DMS153 treated with DMSO at 0.1 percent for 48 hours (cell line): ENCODE data around the gene MFAP3L.
"Not testable (repeated sequence)": the region's sequence is repeated elsewhere in the genome, so short reads cannot be mapped to it uniquely, and the experiment has no call there.

Experiments used
- DNase-seq: peaks from one replicate; lab custom pipeline; 2025; ENCODE audit not compliant: unreplicated experiment; lab: John Stamatoyannopoulos, UW

Gene MFAP3L

DNA sequence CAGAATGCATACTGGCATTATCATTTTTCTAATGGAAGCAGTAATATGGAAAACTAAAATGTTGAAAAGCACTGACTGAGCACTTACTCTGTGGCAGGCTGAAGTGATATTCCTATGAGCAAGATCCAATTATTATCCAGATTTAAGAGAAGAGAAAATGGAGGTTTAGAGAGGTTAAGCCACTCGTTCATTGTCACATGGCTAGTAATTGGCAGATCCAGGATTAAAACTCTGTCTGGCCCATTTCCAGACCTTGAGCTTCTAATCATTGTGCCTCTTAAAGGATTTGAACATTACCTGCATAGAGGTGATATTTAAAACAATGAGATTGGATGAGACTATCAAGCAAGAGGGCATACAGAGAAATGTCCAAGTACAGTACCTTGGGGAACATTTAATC is 80.6 kb downstream of the MFAP3L start:
- no peak for DNase-seq

DNA sequence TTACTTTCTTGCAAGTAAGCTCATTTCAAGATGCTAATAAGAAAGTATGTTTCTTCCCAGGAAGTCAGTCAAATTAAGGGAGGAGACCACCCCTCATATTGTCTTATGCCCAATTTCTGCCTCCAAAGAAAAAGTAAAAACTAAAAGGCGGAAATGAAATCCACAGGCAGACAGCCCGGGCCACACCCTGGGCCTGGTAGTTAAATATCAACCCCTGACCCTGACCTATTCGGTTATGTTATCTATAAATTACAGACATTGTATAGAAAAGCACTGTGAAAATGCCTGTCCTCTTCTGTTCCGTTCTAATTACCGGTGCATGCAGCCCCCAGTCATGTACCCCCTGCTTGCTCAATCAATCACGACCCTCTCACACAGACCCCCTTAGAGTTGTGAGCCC is 82.6 kb downstream of the MFAP3L start:
- DNase-seq: not testable (repeated sequence)

GRCh38 chr4:169941141-169941540 is 85.1 kb downstream of the MFAP3L start:
- DNase-seq: no peak

DNA sequence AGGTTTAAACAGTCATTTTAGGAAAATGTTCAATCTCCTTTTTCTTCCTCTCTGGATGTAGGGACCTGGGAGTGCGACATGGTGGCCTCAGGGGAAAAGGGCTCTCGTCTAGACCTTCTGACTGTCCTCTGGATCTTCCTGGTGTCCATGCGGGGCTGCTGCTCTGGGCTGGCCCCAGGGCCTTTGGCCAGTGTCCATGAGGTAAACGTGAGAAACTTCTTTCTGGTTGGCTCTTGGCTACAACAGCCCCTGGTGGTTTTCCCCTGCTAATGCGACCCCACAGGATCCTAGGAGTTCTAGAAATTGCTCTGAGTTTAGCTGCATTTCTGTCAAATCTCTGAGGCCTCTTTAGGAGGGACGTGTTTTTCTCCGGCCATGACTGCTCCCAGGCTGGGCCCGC is 85.7 kb downstream of the MFAP3L start:
- DNase-seq: no peak
